ENCODE measurements around the gene ANTKMT.

GRCh38 chr16:685967-686366 is 35.0 kb upstream of the ANTKMT start:
- TF ChIP-seq, protein P1, sequence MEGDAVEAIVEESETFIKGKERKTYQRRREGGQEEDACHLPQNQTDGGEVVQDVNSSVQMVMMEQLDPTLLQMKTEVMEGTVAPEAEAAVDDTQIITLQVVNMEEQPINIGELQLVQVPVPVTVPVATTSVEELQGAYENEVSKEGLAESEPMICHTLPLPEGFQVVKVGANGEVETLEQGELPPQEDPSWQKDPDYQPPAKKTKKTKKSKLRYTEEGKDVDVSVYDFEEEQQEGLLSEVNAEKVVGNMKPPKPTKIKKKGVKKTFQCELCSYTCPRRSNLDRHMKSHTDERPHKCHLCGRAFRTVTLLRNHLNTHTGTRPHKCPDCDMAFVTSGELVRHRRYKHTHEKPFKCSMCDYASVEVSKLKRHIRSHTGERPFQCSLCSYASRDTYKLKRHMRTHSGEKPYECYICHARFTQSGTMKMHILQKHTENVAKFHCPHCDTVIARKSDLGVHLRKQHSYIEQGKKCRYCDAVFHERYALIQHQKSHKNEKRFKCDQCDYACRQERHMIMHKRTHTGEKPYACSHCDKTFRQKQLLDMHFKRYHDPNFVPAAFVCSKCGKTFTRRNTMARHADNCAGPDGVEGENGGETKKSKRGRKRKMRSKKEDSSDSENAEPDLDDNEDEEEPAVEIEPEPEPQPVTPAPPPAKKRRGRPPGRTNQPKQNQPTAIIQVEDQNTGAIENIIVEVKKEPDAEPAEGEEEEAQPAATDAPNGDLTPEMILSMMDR (IDR thresholded peaks at IDR 0.05), result peak; percentile 59
- no peak for TF ChIP-seq EZH2 (IDR thresholded peaks at IDR 0.05)
- TF ChIP-seq EZH2phosphoT487 (IDR thresholded peaks at IDR 0.05), result no peak
